Lower lobe of right lung (tissue), 2 donors: ENCODE data around the gene CAMK2N1. TPM values are rescaled to one million over a fixed set of nuclear protein-coding genes. Genes with fewer than 3 reads are reported as not detected.

Experiments
- ATAC-seq, 2 donors: fragments of 200-7000 bp; cut with Tn5 transposase; one replicate each; pipeline ENCODE4 v1.9.1; 2020 to 2022; ENCODE audit warnings: mild to moderate bottlenecking in 2 of 2, moderate library complexity in 2 of 2
- DNase-seq: peaks from one replicate; pipeline ENCODE4 v3.0.0-alpha.2; 2020
- H3K27ac ChIP-seq: fragments of 200-600 bp; one replicate; pipeline ENCODE4 v1.8.0; 2022
- H3K27me3 ChIP-seq: fragments of 200-600 bp; one replicate; pipeline ENCODE4 v1.8.0; 2022; ENCODE audit warnings: low read depth
- H3K36me3 ChIP-seq: fragments of 200-600 bp; one replicate; pipeline ENCODE4 v1.8.0; 2022; ENCODE audit warnings: mild to moderate bottlenecking
- H3K4me1 ChIP-seq: fragments of 200-600 bp; one replicate; pipeline ENCODE4 v1.8.0; 2022
- H3K4me3 ChIP-seq: fragments of 200-600 bp; one replicate; pipeline ENCODE4 v1.8.0; 2022; ENCODE audit warnings: mild to moderate bottlenecking
- H3K9me3 ChIP-seq: fragments of 200-600 bp; one replicate; pipeline ENCODE4 v1.8.0; 2022
- CTCF ChIP-seq: fragments of 200-600 bp; IDR thresholded peaks from one replicate; pipeline ENCODE4 v1.8.0; 2022; ENCODE audit warnings: antibody characterized with exemption, mild to moderate bottlenecking
- intact Hi-C: fragments of 100-400 bp; cut with DNase I; formaldehyde crosslinking; loops from one replicate; pipeline ENCODE4 v1.11.0; 2022
- total RNA-seq: library from RNA; stranded (reverse); fragmentation: NEBNext Ultra II Directional; extraction: Animal tissue kit (Norgen Biotek cat#: 25700); gene quantifications from one replicate; pipeline ENCODE4 v1.2.1, GENCODE V29; 2021
- donor health status: DM: no; HTN: yes; CAD: no; lungs with severe emphysema.

Gene CAMK2N1
- total RNA-seq, 1 donor from 2014 or later: 43.0 TPM

GRCh38 chr1:20474996-20475395 lies 11.0 kb downstream of the CAMK2N1 start:
- ATAC-seq (no peak), DNase-seq (no peak)
- H3K4me1 ChIP-seq: peaks cover 21% of the 10 kb centered on the region
- H3K27ac ChIP-seq: no peak overlapping the region
- H3K36me3 ChIP-seq: no peaks in the 10 kb centered on the region
- no peak for TF ChIP-seq CTCF
- peaks cover 49% of the 10 kb centered on the region for H3K27me3 ChIP-seq
- H3K9me3 ChIP-seq: no peaks in the 10 kb centered on the region
- H3K4me3 ChIP-seq: no peak overlapping the region
- intact Hi-C loops: no loop called here

GRCh38 chr1:20474333-20474975 lies 11.6 kb downstream of the CAMK2N1 start:
- Histone ChIP-seq H3K4me1 (peaks cover 21% of the 10 kb centered on the region), H3K36me3 (no peaks in the 10 kb centered on the region), H3K4me3 (no peak overlapping the region), H3K27me3 (peaks cover 49% of the 10 kb centered on the region), H3K9me3 (no peaks in the 10 kb centered on the region), H3K27ac (no peak overlapping the region)
- ATAC-seq: no peak
- TF ChIP-seq CTCF: no peak
- DNase-seq: no peak
- intact Hi-C loops: no loop called here

- Histone ChIP-seq H3K36me3 (no peaks in the 10 kb centered on the region), H3K9me3 (no peaks in the 10 kb centered on the region), H3K4me1 (peaks cover 21% of the 10 kb centered on the region), H3K27ac (no peak overlapping the region), H3K27me3 (peaks cover 49% of the 10 kb centered on the region), H3K4me3 (no peak overlapping the region)
- no peak for TF ChIP-seq CTCF
- ATAC-seq (no peak), DNase-seq (no peak)
- intact Hi-C loops: no loop called here
Observed at GRCh38 chr1:20473894-20474293, 12.1 kb downstream of the CAMK2N1 start.

DNA sequence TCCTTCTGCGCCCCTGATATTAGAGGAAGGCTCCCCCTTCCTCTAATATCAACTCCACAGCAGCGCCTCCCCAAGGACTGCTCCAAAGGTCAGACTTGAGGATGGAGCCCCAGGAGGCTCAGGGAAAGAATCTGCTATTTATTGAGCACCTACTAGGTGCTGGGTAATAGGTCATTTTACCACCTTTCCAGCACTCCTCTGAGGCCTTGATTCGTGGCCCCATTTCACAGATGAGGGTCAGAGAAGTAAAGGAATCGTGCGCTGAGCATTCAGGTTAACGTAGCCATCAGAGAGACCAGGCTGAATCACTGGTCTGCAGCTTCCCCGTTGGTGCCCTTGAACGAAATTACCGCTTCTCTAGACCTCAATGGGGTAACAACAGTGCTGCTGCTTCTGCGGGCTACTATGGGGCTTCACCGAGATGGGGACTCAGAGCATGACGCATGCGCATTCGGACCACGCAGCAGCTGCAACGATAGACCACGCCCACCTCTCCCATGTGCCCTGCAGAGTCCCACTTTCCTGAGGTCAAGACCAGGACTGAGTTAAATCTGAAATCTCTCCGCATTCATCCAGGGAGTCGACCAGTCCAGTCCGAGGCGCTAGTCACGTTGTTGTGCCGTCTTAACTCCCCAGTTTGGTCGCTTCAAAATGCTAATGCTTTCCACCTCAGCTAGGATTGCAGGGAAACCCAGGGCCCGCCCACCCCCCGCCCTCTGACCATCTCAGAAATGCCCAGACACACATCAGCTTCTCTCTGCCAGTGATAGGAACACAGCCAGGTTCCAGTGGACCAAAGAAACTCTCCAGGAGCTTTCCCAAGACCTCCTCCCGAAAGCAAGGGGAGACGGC lies 12.9 kb downstream of the CAMK2N1 start:
- intact Hi-C loops: no loop called here
- TF ChIP-seq CTCF: no peak
- H3K4me1 ChIP-seq: peaks cover 21% of the 10 kb centered on the region
- H3K4me3 ChIP-seq: no peak overlapping the region
- H3K36me3 ChIP-seq: no peaks in the 10 kb centered on the region
- H3K9me3 ChIP-seq: no peaks in the 10 kb centered on the region
- H3K27me3 ChIP-seq: peaks cover 49% of the 10 kb centered on the region
- no peak overlapping the region for H3K27ac ChIP-seq
- DNase-seq (no peak), ATAC-seq (no peak)

- intact Hi-C loops: no loop called here
- Histone ChIP-seq H3K4me3 (no peak overlapping the region), H3K27ac (no peak overlapping the region), H3K4me1 (peaks cover 11% of the 10 kb centered on the region), H3K9me3 (no peaks in the 10 kb centered on the region), H3K36me3 (no peaks in the 10 kb centered on the region), H3K27me3 (peaks cover 40% of the 10 kb centered on the region)
- no peak for TF ChIP-seq CTCF
- DNase-seq: no peak
- no peak for ATAC-seq
Observed at GRCh38 chr1:20472121-20472520, 13.9 kb downstream of the CAMK2N1 start.
